ENCODE data around the gene CXCL11. TPM values are rescaled to one million over a fixed set of nuclear protein-coding genes. Genes with fewer than 3 reads are reported as not detected.

Gene CXCL11
- polyA plus RNA-seq, 1 donor from 2014 or later, result 0.33 TPM

- no peak overlapping the region for H2AFZ ChIP-seq (ENCODE audit: low read depth, low read length)
- no peak overlapping the region for H3K4me3 ChIP-seq (ENCODE audit: low read length)
- H4K20me1 ChIP-seq (ENCODE audit: insufficient read depth), result no peaks in the 10 kb centered on the region
- H3K79me2 ChIP-seq (replicated peaks; ENCODE audit: insufficient read depth, low read length), result no peaks in the 10 kb centered on the region
- no peaks in the 10 kb centered on the region for H3K9me2 ChIP-seq (ENCODE audit: insufficient read depth, low read length)
- no peak for TF ChIP-seq MXI1 (conservative IDR thresholded peaks at IDR 0.05; ENCODE audit: poor library complexity, severe bottlenecking)
- TF ChIP-seq CTCF (IDR thresholded peaks at IDR 0.05; ENCODE audit: poor library complexity, severe bottlenecking), result no peak
- TF ChIP-seq SMC3 (conservative IDR thresholded peaks at IDR 0.05; ENCODE audit: poor library complexity), result no peak
- TF ChIP-seq EP300 (conservative IDR thresholded peaks at IDR 0.05; ENCODE audit: poor library complexity, severe bottlenecking), result no peak
- TF ChIP-seq RAD21 (conservative IDR thresholded peaks at IDR 0.05), result no peak
- TF ChIP-seq EZH2 (IDR thresholded peaks at IDR 0.05; ENCODE audit: borderline replicate concordance, insufficient read depth, low read length, poor library complexity, severe bottlenecking), result no peak
- TF ChIP-seq POLR2AphosphoS5 (IDR thresholded peaks at IDR 0.05), result no peak
- no peaks in the 10 kb centered on the region for H3K9me3 ChIP-seq (ENCODE audit: low read length)
- H3K9ac ChIP-seq (ENCODE audit: low read length), result no peak overlapping the region
- H3K4me2 ChIP-seq (ENCODE audit: low read length), result no peak overlapping the region
- no peaks in the 10 kb centered on the region for H3K27me3 ChIP-seq (ENCODE audit: insufficient read depth, low read depth, low read length)
- no peak overlapping the region for H3K27ac ChIP-seq (ENCODE audit: low read length)
- no peaks in the 10 kb centered on the region for H3K36me3 ChIP-seq (ENCODE audit: insufficient read depth, low read length)
- H3F3A ChIP-seq (ENCODE audit: insufficient read depth, low read length, poor library complexity, severe bottlenecking), result no peaks in the 10 kb centered on the region
Measured at GRCh38 chr4:76061982-76062381, 26.1 kb upstream of the CXCL11 start.

GRCh38 chr4:76061421-76061820, 25.6 kb upstream of the CXCL11 start:
- Histone ChIP-seq H3K9ac (ENCODE audit: low read length) (no peak overlapping the region), H3K4me3 (ENCODE audit: low read length) (no peak overlapping the region), H3K9me3 (ENCODE audit: low read length) (no peaks in the 10 kb centered on the region), H3F3A (ENCODE audit: insufficient read depth, low read length, poor library complexity, severe bottlenecking) (no peaks in the 10 kb centered on the region), H3K9me2 (ENCODE audit: insufficient read depth, low read length) (no peaks in the 10 kb centered on the region), H2AFZ (ENCODE audit: low read depth, low read length) (no peak overlapping the region), H3K36me3 (ENCODE audit: insufficient read depth, low read length) (no peaks in the 10 kb centered on the region), H3K27me3 (ENCODE audit: insufficient read depth, low read depth, low read length) (no peaks in the 10 kb centered on the region), H3K4me2 (ENCODE audit: low read length) (no peak overlapping the region), H3K27ac (ENCODE audit: low read length) (no peak overlapping the region), H3K79me2 (replicated peaks; ENCODE audit: insufficient read depth, low read length) (no peaks in the 10 kb centered on the region), H4K20me1 (ENCODE audit: insufficient read depth) (no peaks in the 10 kb centered on the region)
- TF ChIP-seq TAF1 (IDR thresholded peaks at IDR 0.05; ENCODE audit: low read depth) (no peak), MXI1 (conservative IDR thresholded peaks at IDR 0.05; ENCODE audit: poor library complexity, severe bottlenecking) (no peak), SMC3 (conservative IDR thresholded peaks at IDR 0.05; ENCODE audit: poor library complexity) (no peak), CTCF (IDR thresholded peaks at IDR 0.05; ENCODE audit: poor library complexity, severe bottlenecking) (no peak), EP300 (conservative IDR thresholded peaks at IDR 0.05; ENCODE audit: poor library complexity, severe bottlenecking) (no peak), RAD21 (conservative IDR thresholded peaks at IDR 0.05) (no peak), POLR2AphosphoS5 (IDR thresholded peaks at IDR 0.05) (no peak), REST (IDR thresholded peaks at IDR 0.05; ENCODE audit: borderline replicate concordance) (no peak), EZH2 (IDR thresholded peaks at IDR 0.05; ENCODE audit: borderline replicate concordance, insufficient read depth, low read length, poor library complexity, severe bottlenecking) (no peak)
